Activated naive CD8-positive, alpha-beta T cell treated with anti-CD3 and anti-CD28 coated beads, Interleukin-2, amount 50 U/mL, for 16 hours (primary cell): ENCODE measurements around the gene UBAP2L.
"Not testable (repeated sequence)": the region's sequence is repeated elsewhere in the genome, so short reads cannot be mapped to it uniquely, and the experiment has no call there.

ENCODE experiments used
- DNase-seq: peaks from one replicate; pipeline ENCODE4 v3.0.0-alpha.2; 2020; ENCODE audit warnings: low read depth, low spot score

UBAP2L gene

GRCh38 chr1:154312229-154313065 is 91.7 kb downstream of the UBAP2L start:
- not testable (repeated sequence) for DNase-seq

- DNase-seq: no peak
Measured at GRCh38 chr1:154313066-154313356, 92.3 kb downstream of the UBAP2L start.

DNA sequence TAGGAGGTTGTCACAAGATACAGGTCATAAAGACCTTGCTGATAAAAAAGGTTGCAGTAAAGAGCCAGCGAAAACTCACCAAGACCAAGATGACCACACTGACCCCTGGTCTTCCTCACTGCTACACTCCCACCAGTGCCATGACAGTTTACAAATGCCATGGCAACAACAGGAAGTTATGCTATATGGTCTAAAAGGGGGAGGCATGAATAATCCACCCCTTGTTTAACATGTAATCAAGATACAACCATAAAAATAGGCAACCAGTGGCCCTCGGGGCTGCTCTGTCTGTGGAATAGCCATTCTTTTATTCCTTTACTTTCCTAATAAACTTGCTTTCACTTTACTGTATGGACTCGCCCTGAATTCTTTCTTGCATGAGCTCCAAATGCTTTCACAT is 93.5 kb downstream of the UBAP2L start:
- not testable (repeated sequence) for DNase-seq

GRCh38 chr1:154316704-154317103 is 95.9 kb downstream of the UBAP2L start:
- DNase-seq: no peak

DNA sequence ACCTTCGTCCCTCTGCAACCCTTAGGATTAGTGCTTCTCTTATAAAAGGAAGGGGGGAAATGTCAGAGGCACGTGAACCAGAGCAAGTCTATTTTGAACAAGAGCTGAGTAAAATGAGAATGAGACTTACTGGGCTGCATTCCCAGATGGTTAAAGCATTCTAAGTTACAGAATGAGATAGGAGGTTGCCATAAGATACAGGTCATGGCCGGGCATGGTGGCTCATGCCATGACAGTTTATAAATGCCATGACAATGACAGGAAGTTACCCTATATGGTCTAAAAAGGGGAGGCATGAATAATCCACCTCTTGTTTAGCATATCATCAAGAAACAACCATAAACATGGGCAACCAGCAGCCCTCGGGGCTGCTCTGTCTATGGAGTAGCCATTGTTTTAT is 97.6 kb downstream of the UBAP2L start:
- DNase-seq: no peak
